Mesenchymal stem cell (in vitro differentiated cells and primary cell): ENCODE data around the gene IGF2BP2.

Source experiments
- DNase-seq: peaks from one replicate; pipeline ENCODE4 v3.0.0-alpha.2; 2013
- H2AFZ ChIP-seq: one replicate; pipeline ENCODE4 v1.6.1; 2013; ENCODE audit warnings: low read depth, mild to moderate bottlenecking, control low read depth, inconsistent platforms, low read length, moderate library complexity
- H2AK5ac ChIP-seq: 2 replicates; pipeline ENCODE4 v1.6.1; 2013; ENCODE audit warnings: low read length, moderate library complexity, mild to moderate bottlenecking, inconsistent platforms; ENCODE audit not compliant: severe bottlenecking
- H2BK120ac ChIP-seq: one replicate; pipeline ENCODE4 v1.6.1; 2013; ENCODE audit warnings: low read depth, mild to moderate bottlenecking, inconsistent platforms, low read length, moderate library complexity
- H2BK12ac ChIP-seq, 2 experiments: one replicate each; pipeline ENCODE4 v1.6.1; 2013; ENCODE audit warnings: inconsistent platforms in 2 of 2, low read length in 2 of 2, mild to moderate bottlenecking in 2 of 2, moderate library complexity in 2 of 2, control low read depth in 1 of 2
- H2BK15ac ChIP-seq: one replicate; pipeline ENCODE4 v1.6.1; 2013; ENCODE audit warnings: mild to moderate bottlenecking, low read depth, inconsistent platforms; ENCODE audit not compliant: poor library complexity, severe bottlenecking
- H2BK5ac ChIP-seq: 2 replicates; pipeline ENCODE4 v1.6.1; 2013; ENCODE audit warnings: low read depth, mild to moderate bottlenecking, low read length, control low read depth, inconsistent platforms; ENCODE audit not compliant: poor library complexity, severe bottlenecking
- H3K14ac ChIP-seq, 2 experiments: one replicate each; pipeline ENCODE4 v1.6.1; 2013; ENCODE audit warnings: inconsistent platforms in 2 of 2, low read length in 2 of 2, control low read depth in 1 of 2, mild to moderate bottlenecking in 1 of 2, moderate library complexity in 1 of 2
- H3K18ac ChIP-seq, 2 experiments: one replicate each; pipeline ENCODE4 v1.6.1; 2013; ENCODE audit warnings: inconsistent platforms in 2 of 2, low read length in 2 of 2, control low read depth in 1 of 2, low read depth in 1 of 2, mild to moderate bottlenecking in 1 of 2
- H3K23ac ChIP-seq, 2 experiments: one replicate each; pipeline ENCODE4 v1.6.1; 2013; ENCODE audit warnings: inconsistent platforms in 2 of 2, low read length in 2 of 2, mild to moderate bottlenecking in 2 of 2, moderate library complexity in 2 of 2, control low read depth in 1 of 2
- H3K27ac ChIP-seq: 2 replicates; pipeline ENCODE4 v1.5.1; 2013; ENCODE audit warnings: mild to moderate bottlenecking, moderate library complexity, low read length, control low read depth, inconsistent platforms; ENCODE audit not compliant: poor library complexity, severe bottlenecking
- H3K27me3 ChIP-seq, 2 experiments: 2 replicates each; pipeline versions ENCODE4 v1.6.1 to v1.7.0; 2013; ENCODE audit warnings: low read length in 2 of 2, mild to moderate bottlenecking in 2 of 2, moderate library complexity in 2 of 2, control low read depth in 1 of 2, inconsistent platforms in 1 of 2; ENCODE audit not compliant: control insufficient read depth in 1 of 2, insufficient read depth in 1 of 2
- H3K36me3 ChIP-seq, 2 experiments: 2 replicates each; pipeline versions ENCODE4 v1.6.1 to v1.7.0; 2013; ENCODE audit warnings: low read length in 2 of 2, control low read depth in 1 of 2, inconsistent platforms in 1 of 2, low read depth in 1 of 2, mild to moderate bottlenecking in 1 of 2; ENCODE audit not compliant: insufficient read depth in 2 of 2, control insufficient read depth in 1 of 2
- H3K4ac ChIP-seq, 2 experiments: one replicate each; pipeline ENCODE4 v1.6.1; 2013; ENCODE audit warnings: inconsistent platforms in 2 of 2, low read length in 2 of 2, mild to moderate bottlenecking in 2 of 2, moderate library complexity in 2 of 2, control low read depth in 1 of 2, low read depth in 1 of 2
- H3K4me1 ChIP-seq: 2 replicates; pipeline ENCODE4 v1.6.1; 2013; ENCODE audit warnings: low read depth, low read length, control low read depth; ENCODE audit not compliant: control insufficient read depth, insufficient read depth
- H3K4me2 ChIP-seq: 2 replicates; pipeline ENCODE4 v1.6.1; 2013; ENCODE audit warnings: low read length, mild to moderate bottlenecking, inconsistent platforms; ENCODE audit not compliant: poor library complexity, severe bottlenecking
- H3K4me3 ChIP-seq, 2 experiments: 2 replicates each; pipeline versions ENCODE4 v1.5.1 to v1.7.0; 2013; ENCODE audit warnings: low read length in 2 of 2, mild to moderate bottlenecking in 2 of 2, control low read depth in 1 of 2, low read depth in 1 of 2; ENCODE audit not compliant: insufficient read depth in 1 of 2
- H3K79me1 ChIP-seq: replicated peaks from 2 replicates; pipeline ENCODE4 v1.6.1; 2013; ENCODE audit warnings: mild to moderate bottlenecking, control low read depth, low read length, inconsistent platforms; ENCODE audit not compliant: poor library complexity, severe bottlenecking
- H3K9ac ChIP-seq: 2 replicates; pipeline ENCODE4 v1.7.0; 2013; ENCODE audit warnings: mild to moderate bottlenecking, low read length, moderate library complexity
- H3K9me3 ChIP-seq: 2 replicates; pipeline ENCODE4 v1.7.0; 2013; ENCODE audit warnings: mild to moderate bottlenecking, low read length; ENCODE audit not compliant: control insufficient read depth
- H4K8ac ChIP-seq: one replicate; pipeline ENCODE4 v1.6.1; 2013; ENCODE audit warnings: inconsistent platforms, mild to moderate bottlenecking, low read length, moderate library complexity
- H4K91ac ChIP-seq: one replicate; pipeline ENCODE4 v1.6.1; 2013; ENCODE audit warnings: mild to moderate bottlenecking, low read length, inconsistent platforms
- WGBS: methylation state at CpG from one replicate; pipeline ENCODE4 v1.1.7; 2013; ENCODE audit warnings: mixed read lengths; 5-methylcytosine and 5-hydroxymethylcytosine counted together

Gene IGF2BP2

DNA sequence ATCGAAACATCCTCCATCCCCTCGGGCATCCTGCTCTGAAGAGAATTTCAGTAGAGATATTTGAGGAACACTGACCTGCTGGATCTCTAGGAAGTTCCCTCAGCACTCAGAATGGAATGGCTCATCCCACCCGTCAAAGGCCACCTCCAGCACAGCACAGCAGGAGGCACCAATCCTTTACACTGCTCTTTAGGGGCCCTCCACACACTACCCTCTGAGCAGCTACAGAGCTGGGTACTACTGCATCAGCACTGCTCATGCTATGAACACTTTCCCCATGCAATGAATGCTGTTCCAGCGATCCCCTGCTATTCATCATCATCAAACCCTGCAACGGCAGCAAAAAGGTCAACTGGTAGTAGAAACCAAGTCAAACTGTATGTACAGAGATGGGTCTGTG is 40.5 kb downstream of the IGF2BP2 start:
- Histone ChIP-seq H3K14ac (peak overlapping the region in 1 of 2 experiments; percentile 81), H3K79me1 (peaks cover 3% of the 10 kb centered on the region), H3K4me1 (peaks cover 16% of the 10 kb centered on the region), H2BK5ac (no peak overlapping the region), H2BK120ac (no peak overlapping the region), H3K18ac (peak overlapping the region; percentile 49 to 59), H3K9ac (no peak overlapping the region), H3K4me2 (peak overlapping the region; percentile 4), H3K23ac (no peak overlapping the region), H4K8ac (peak overlapping the region; percentile 13), H3K27me3 (no peaks in the 10 kb centered on the region), H2BK15ac (no peak overlapping the region), H2AK5ac (no peak overlapping the region), H4K91ac (peak overlapping the region; percentile 56), H3K4me3 (no peak overlapping the region), H3K27ac (no peak overlapping the region), H3K9me3 (no peaks in the 10 kb centered on the region), H3K4ac (no peak overlapping the region), H2BK12ac (no peak overlapping the region), H3K36me3 (peaks cover 6 to 9% of the 10 kb centered on the region in 2 experiments), H2AFZ (no peak overlapping the region)
- DNase-seq: no peak
- WGBS: 94% methylated on average over 4 of the region's 5 CpGs

DNA sequence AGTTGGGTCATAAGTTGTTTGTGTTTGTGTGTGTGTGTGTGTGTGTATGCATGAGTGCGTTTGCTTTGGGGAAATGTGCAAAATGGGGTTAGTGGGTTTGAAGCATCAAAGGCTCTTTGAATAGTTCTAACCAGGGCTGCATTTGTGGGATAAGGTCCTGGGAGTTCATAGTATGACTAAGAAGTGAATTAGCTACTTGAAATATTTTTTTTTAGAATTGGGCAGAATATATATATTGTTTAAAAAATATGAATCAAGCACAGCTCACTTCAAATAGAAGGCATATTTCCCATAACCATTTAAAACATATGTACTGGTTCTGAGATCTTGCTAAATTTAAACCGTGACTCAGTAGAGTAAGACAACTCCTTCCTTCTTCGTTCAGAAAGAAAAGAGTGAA is 43.1 kb downstream of the IGF2BP2 start:
- H2BK120ac ChIP-seq: no peak overlapping the region
- peaks cover 6 to 9% of the 10 kb centered on the region in 2 experiments for H3K36me3 ChIP-seq
- H4K91ac ChIP-seq: no peak overlapping the region
- peaks cover 3% of the 10 kb centered on the region for H3K79me1 ChIP-seq
- no peak overlapping the region for H4K8ac ChIP-seq
- H2AFZ ChIP-seq: no peak overlapping the region
- no peak overlapping the region for H3K4me2 ChIP-seq
- no peak overlapping the region for H3K14ac ChIP-seq
- peak; percentile 71 for DNase-seq
- H3K4me1 ChIP-seq: peaks cover 19% of the 10 kb centered on the region
- no peak overlapping the region for H2AK5ac ChIP-seq
- no peak overlapping the region for H2BK12ac ChIP-seq
- no peaks in the 10 kb centered on the region for H3K27me3 ChIP-seq
- no peak overlapping the region for H3K27ac ChIP-seq
- 25% methylated on average over 1 of the region's 3 CpGs for WGBS
- H3K4ac ChIP-seq: no peak overlapping the region
- no peak overlapping the region for H2BK5ac ChIP-seq
- no peak overlapping the region for H3K18ac ChIP-seq
- no peak overlapping the region for H3K23ac ChIP-seq
- H2BK15ac ChIP-seq: no peak overlapping the region
- no peak overlapping the region for H3K9ac ChIP-seq
- no peaks in the 10 kb centered on the region for H3K9me3 ChIP-seq
- no peak overlapping the region for H3K4me3 ChIP-seq

DNA sequence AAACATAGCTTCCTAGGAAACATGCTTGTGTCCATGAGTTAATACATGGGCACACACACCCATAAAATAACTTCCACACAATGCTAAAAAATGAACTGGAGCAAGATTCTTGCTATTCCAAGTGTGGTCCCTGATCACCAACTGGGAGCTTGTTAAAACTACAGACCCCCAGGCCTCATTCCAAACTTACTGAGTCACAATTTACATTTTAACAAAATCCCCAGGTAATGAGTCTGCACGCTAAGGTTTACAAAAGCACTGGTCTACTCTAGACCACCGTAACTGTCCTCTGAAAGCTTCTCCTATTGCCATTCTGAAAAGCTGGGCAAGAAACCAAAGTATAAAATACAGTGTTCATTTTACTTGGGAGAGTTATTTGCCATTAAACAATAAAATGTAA is 45.4 kb downstream of the IGF2BP2 start:
- Histone ChIP-seq H3K23ac (peak overlapping the region in 1 of 2 experiments; percentile 31), H3K14ac (no peak overlapping the region), H4K8ac (no peak overlapping the region), H3K18ac (no peak overlapping the region), H2BK120ac (no peak overlapping the region), H3K9ac (no peak overlapping the region), H3K36me3 (peaks cover 4 to 5% of the 10 kb centered on the region in 2 experiments), H4K91ac (no peak overlapping the region), H2AK5ac (no peak overlapping the region), H3K79me1 (peaks cover 3% of the 10 kb centered on the region), H3K4me1 (peaks cover 14% of the 10 kb centered on the region), H2BK5ac (no peak overlapping the region), H3K27me3 (no peaks in the 10 kb centered on the region), H3K9me3 (no peaks in the 10 kb centered on the region), H3K4ac (no peak overlapping the region), H2AFZ (no peak overlapping the region), H3K27ac (no peak overlapping the region), H2BK15ac (no peak overlapping the region), H2BK12ac (no peak overlapping the region), H3K4me3 (no peak overlapping the region), H3K4me2 (no peak overlapping the region)
- 17% methylated on average over 1 of the region's 2 CpGs for WGBS
- no peak for DNase-seq

- Histone ChIP-seq H3K23ac (no peak overlapping the region), H3K18ac (no peak overlapping the region), H3K4me3 (no peak overlapping the region), H3K4me1 (peaks cover 15% of the 10 kb centered on the region), H4K8ac (no peak overlapping the region), H3K79me1 (peaks cover 3% of the 10 kb centered on the region), H2AK5ac (no peak overlapping the region), H3K36me3 (peaks cover 0 to 2% of the 10 kb centered on the region in 2 experiments), H3K9ac (no peak overlapping the region), H2BK12ac (no peak overlapping the region), H2BK5ac (no peak overlapping the region), H3K4me2 (no peak overlapping the region), H3K4ac (no peak overlapping the region), H3K9me3 (no peaks in the 10 kb centered on the region), H2BK120ac (no peak overlapping the region), H2AFZ (no peak overlapping the region), H3K27ac (no peak overlapping the region), H3K27me3 (no peaks in the 10 kb centered on the region), H3K14ac (no peak overlapping the region), H2BK15ac (no peak overlapping the region), H4K91ac (no peak overlapping the region)
- DNase-seq: no peak
- WGBS: no CpG with 5 or more reads among the region's 1 CpG
These were observed 46.0 kb downstream of the IGF2BP2 start for GRCh38 chr3:185778821-185779220.
